RWPE2 (cell line): ENCODE measurements around the gene PIK3R4.

Experiments used
- ATAC-seq: fragments of 200-7000 bp; cut with Tn5 transposase; 3 replicates; pipeline ENCODE4 v1.9.1; 2021; ENCODE audit warnings: low read depth
- DNase-seq: peaks from one replicate; pipeline ENCODE4 v3.0.0-alpha.2; 2020; ENCODE audit warnings: low spot score
- H3K27ac ChIP-seq: fragments of 450-650 bp; 2 replicates; pipeline ENCODE4 v1.5.1; 2017; ENCODE audit warnings: mild to moderate bottlenecking; ENCODE audit not compliant: poor library complexity, severe bottlenecking
- H3K27me3 ChIP-seq: fragments of 250-450 bp; sonication (Bioruptor Pico); 2 replicates; pipeline ENCODE4 v1.5.1; 2021; ENCODE audit warnings: mild to moderate bottlenecking, moderate library complexity; ENCODE audit not compliant: insufficient read depth, poor library complexity, severe bottlenecking
- H3K36me3 ChIP-seq: fragments of 250-450 bp; sonication (Bioruptor Pico); 2 replicates; pipeline ENCODE4 v1.5.1; 2020; ENCODE audit warnings: low read depth, mild to moderate bottlenecking, moderate library complexity
- H3K4me1 ChIP-seq: fragments of 250-450 bp; sonication (Bioruptor Pico); 2 replicates; pipeline ENCODE4 v1.5.1; 2021; ENCODE audit warnings: mild to moderate bottlenecking, moderate library complexity; ENCODE audit not compliant: insufficient read depth, poor library complexity, severe bottlenecking
- H3K4me3 ChIP-seq: fragments of 250-450 bp; sonication (Bioruptor Pico); 2 replicates; pipeline ENCODE4 v1.5.1; 2021; ENCODE audit warnings: mild to moderate bottlenecking, moderate library complexity; ENCODE audit not compliant: severe bottlenecking
- H3K9me3 ChIP-seq: fragments of 250-450 bp; sonication (Bioruptor Pico); 2 replicates; pipeline ENCODE4 v1.5.1; 2021; ENCODE audit warnings: mild to moderate bottlenecking, moderate library complexity; ENCODE audit not compliant: severe bottlenecking
- CTCF ChIP-seq: fragments of 450-650 bp; IDR thresholded peaks from one replicate; pipeline ENCODE4 v1.5.1; 2017; ENCODE audit warnings: mild to moderate bottlenecking, moderate library complexity; ENCODE audit not compliant: poor library complexity, severe bottlenecking

Gene PIK3R4

GRCh38 chr3:130725746-130726145, 20.9 kb downstream of the PIK3R4 start:
- ATAC-seq, result no peak

GRCh38 chr3:130715616-130716015, 31.0 kb downstream of the PIK3R4 start:
- Histone ChIP-seq H3K36me3 (peaks cover 64% of the 10 kb centered on the region), H3K27ac (no peak overlapping the region), H3K4me3 (no peak overlapping the region), H3K9me3 (no peaks in the 10 kb centered on the region), H3K4me1 (peaks cover 2% of the 10 kb centered on the region), H3K27me3 (no peaks in the 10 kb centered on the region)
- DNase-seq (no peak), ATAC-seq (no peak)
- TF ChIP-seq CTCF, result no peak

More at GRCh38 chr3:130725746-130726145, 20.9 kb downstream of the PIK3R4 start:
- Histone ChIP-seq H3K4me3 (no peak overlapping the region), H3K9me3 (no peaks in the 10 kb centered on the region), H3K27me3 (no peaks in the 10 kb centered on the region), H3K4me1 (peaks cover 7% of the 10 kb centered on the region), H3K27ac (no peak overlapping the region), H3K36me3 (peaks cover 32% of the 10 kb centered on the region)
- no peak for TF ChIP-seq CTCF
- no peak for DNase-seq

- Histone ChIP-seq H3K36me3 (peaks cover 68% of the 10 kb centered on the region), H3K27me3 (no peaks in the 10 kb centered on the region), H3K4me1 (no peaks in the 10 kb centered on the region), H3K4me3 (no peak overlapping the region), H3K9me3 (no peaks in the 10 kb centered on the region), H3K27ac (no peak overlapping the region)
- ATAC-seq (no peak), DNase-seq (no peak)
- no peak for TF ChIP-seq CTCF
These were observed 33.8 kb downstream of the PIK3R4 start for GRCh38 chr3:130712718-130713423.

GRCh38 chr3:130711565-130712324, 34.9 kb downstream of the PIK3R4 start:
- H3K27ac ChIP-seq, result no peak overlapping the region
- peaks cover 3% of the 10 kb centered on the region for H3K4me1 ChIP-seq
- H3K27me3 ChIP-seq, result no peaks in the 10 kb centered on the region
- H3K9me3 ChIP-seq, result no peaks in the 10 kb centered on the region
- H3K36me3 ChIP-seq, result peaks cover 66% of the 10 kb centered on the region
- ATAC-seq (no peak), DNase-seq (no peak)
- TF ChIP-seq CTCF, result no peak
- no peak overlapping the region for H3K4me3 ChIP-seq

GRCh38 chr3:130709671-130710070, 37.0 kb downstream of the PIK3R4 start:
- no peak for ATAC-seq
- no peak for TF ChIP-seq CTCF
- DNase-seq, result no peak
- no peak overlapping the region for H3K27ac ChIP-seq
- H3K9me3 ChIP-seq, result no peaks in the 10 kb centered on the region
- H3K4me3 ChIP-seq, result no peak overlapping the region
- peaks cover 68% of the 10 kb centered on the region for H3K36me3 ChIP-seq
- peaks cover 3% of the 10 kb centered on the region for H3K4me1 ChIP-seq
- no peaks in the 10 kb centered on the region for H3K27me3 ChIP-seq
